ENCODE measurements around the gene USP10. TPM values are rescaled to one million over a fixed set of nuclear protein-coding genes. Genes with fewer than 3 reads are reported as not detected.

The USP10 gene
- total RNA-seq, 2 experiments from 2014 or later: 65.9 to 134 TPM

GRCh38 chr16:84659656-84660300 lies 40.0 kb upstream of the USP10 start:
- DNase-seq (ENCODE audit: low spot score): no peak
- intact Hi-C loops (cut with micrococcal nuclease; ENCODE audit: unreplicated experiment): no loop called here
- H3K36me3 ChIP-seq (ENCODE audit: insufficient read depth, low read length): peaks cover 88% of the 10 kb centered on the region
- no peak overlapping the region for H3K4me3 ChIP-seq (ENCODE audit: low read depth, low read length, poor library complexity, severe bottlenecking)
- H3K9me3 ChIP-seq (ENCODE audit: low read length): no peaks in the 10 kb centered on the region
- no peaks in the 10 kb centered on the region for H4K20me1 ChIP-seq (ENCODE audit: insufficient read depth, low read length)
- no peak overlapping the region for H2AFZ ChIP-seq (ENCODE audit: low read length)
- H3K4me2 ChIP-seq (ENCODE audit: low read length): no peak overlapping the region
- ChIA-PET POLR2A (interaction anchor here (0.6 kb wide), 1 partner anchor 143 kb away, joined by 4 read pairs; no protein-coding TSS in a partner anchor), CTCF (ENCODE audit: unreplicated experiment) (interaction anchor here (0.6 kb wide), 1 partner anchor 786 kb away, joined by 3 read pairs; no protein-coding TSS in a partner anchor)
- no peak overlapping the region for H3K27ac ChIP-seq (ENCODE audit: low read depth, low read length, poor library complexity, severe bottlenecking)
- H3K4me1 ChIP-seq (ENCODE audit: insufficient read depth, low read length, poor library complexity, severe bottlenecking): peaks cover 46% of the 10 kb centered on the region
- TF ChIP-seq EZH2phosphoT487 (IDR thresholded peaks at IDR 0.05; ENCODE audit: borderline replicate concordance, low read depth, low read length): no peak
- no peak for TF ChIP-seq CTCF (conservative IDR thresholded peaks at IDR 0.05; ENCODE audit: low read length)
- BruUV-seq (replicated peaks): no TSS peak
- H3K9me2 ChIP-seq (ENCODE audit: insufficient read depth, low read length): no peaks in the 10 kb centered on the region
- H3K79me2 ChIP-seq (ENCODE audit: insufficient read depth, low read depth, low read length): peaks cover 6% of the 10 kb centered on the region; the same call in 1 of the 2 replicates

GRCh38 chr16:84660973-84661372 lies 38.8 kb upstream of the USP10 start:
- TF ChIP-seq EZH2phosphoT487 (IDR thresholded peaks at IDR 0.05; ENCODE audit: borderline replicate concordance, low read depth, low read length): no peak
- POLR2A ChIA-PET: no interaction called here
- Histone ChIP-seq H3K9me2 (ENCODE audit: insufficient read depth, low read length) (no peaks in the 10 kb centered on the region), H3K27ac (ENCODE audit: low read depth, low read length, poor library complexity, severe bottlenecking) (no peak overlapping the region), H3K4me2 (ENCODE audit: low read length) (no peak overlapping the region), H4K20me1 (ENCODE audit: insufficient read depth, low read length) (no peaks in the 10 kb centered on the region), H2AFZ (ENCODE audit: low read length) (no peak overlapping the region), H3K36me3 (ENCODE audit: insufficient read depth, low read length) (peaks cover 92% of the 10 kb centered on the region), H3K4me3 (ENCODE audit: low read depth, low read length, poor library complexity, severe bottlenecking) (no peak overlapping the region), H3K79me2 (ENCODE audit: insufficient read depth, low read depth, low read length) (peaks cover 1% of the 10 kb centered on the region; the same call in 1 of the 2 replicates), H3K9me3 (ENCODE audit: low read length) (no peaks in the 10 kb centered on the region), H3K4me1 (ENCODE audit: insufficient read depth, low read length, poor library complexity, severe bottlenecking) (peaks cover 38% of the 10 kb centered on the region)
- intact Hi-C loops (cut with micrococcal nuclease; ENCODE audit: unreplicated experiment): no loop called here
- no peak for DNase-seq (ENCODE audit: low spot score)
- BruUV-seq (replicated peaks): no TSS peak
- CTCF ChIA-PET (ENCODE audit: unreplicated experiment): no interaction called here

- no peak for DNase-seq (ENCODE audit: low spot score)
- intact Hi-C loops (cut with micrococcal nuclease; ENCODE audit: unreplicated experiment): no loop called here
- no peak overlapping the region for H3K27ac ChIP-seq (ENCODE audit: low read depth, low read length, poor library complexity, severe bottlenecking)
- no TSS peak for BruUV-seq (replicated peaks)
- no peak overlapping the region for H3K4me3 ChIP-seq (ENCODE audit: low read depth, low read length, poor library complexity, severe bottlenecking)
- peaks cover 97% of the 10 kb centered on the region for H3K36me3 ChIP-seq (ENCODE audit: insufficient read depth, low read length)
- no peak overlapping the region for H2AFZ ChIP-seq (ENCODE audit: low read length)
- TF ChIP-seq EZH2phosphoT487 (IDR thresholded peaks at IDR 0.05; ENCODE audit: borderline replicate concordance, low read depth, low read length): no peak
- TF ChIP-seq CTCF (conservative IDR thresholded peaks at IDR 0.05; ENCODE audit: low read length): no peak
- H3K79me2 ChIP-seq (ENCODE audit: insufficient read depth, low read depth, low read length): no peaks in the 10 kb centered on the region
- H3K4me2 ChIP-seq (ENCODE audit: low read length): no peak overlapping the region
- H3K9me3 ChIP-seq (ENCODE audit: low read length): no peaks in the 10 kb centered on the region
- POLR2A ChIA-PET: no interaction called here
- H3K4me1 ChIP-seq (ENCODE audit: insufficient read depth, low read length, poor library complexity, severe bottlenecking): peaks cover 32% of the 10 kb centered on the region
- H3K9me2 ChIP-seq (ENCODE audit: insufficient read depth, low read length): no peaks in the 10 kb centered on the region
- CTCF ChIA-PET (ENCODE audit: unreplicated experiment): no interaction called here
- H4K20me1 ChIP-seq (ENCODE audit: insufficient read depth, low read length): no peaks in the 10 kb centered on the region
Measured at GRCh38 chr16:84661418-84662060, 38.3 kb upstream of the USP10 start.

All from OCI-LY7 (cell line).